Prostate gland (tissue), 2 donors: ENCODE data around the gene GPRC5D.

Experiments
- POLR2A ChIP-seq: fragments of 450-650 bp; IDR thresholded peaks from one replicate; pipeline ENCODE4 v1.6.1; 2016; ENCODE audit warnings: antibody characterized with exemption, mild to moderate bottlenecking
- POLR2AphosphoS5 ChIP-seq: sonication (generic); formaldehyde crosslinking; IDR thresholded peaks from one replicate; pipeline ENCODE4 v1.6.1; 2017; ENCODE audit warnings: antibody characterized with exemption
- TF ChIP-seq, protein P1 (sequence below), 4 experiments: fragments of 200-600 bp in 2 of 4; fragments of 450-650 bp in 2 of 4; sonication (generic) in 2 of 4; IDR thresholded peaks; 1 replicate in 3 of 4; 2 replicates in 1 of 4; pipeline ENCODE4 v1.5.1; 2016 to 2019; ENCODE audit warnings: antibody characterized with exemption in 4 of 4, mild to moderate bottlenecking in 2 of 4, moderate library complexity in 2 of 4

DNA sequence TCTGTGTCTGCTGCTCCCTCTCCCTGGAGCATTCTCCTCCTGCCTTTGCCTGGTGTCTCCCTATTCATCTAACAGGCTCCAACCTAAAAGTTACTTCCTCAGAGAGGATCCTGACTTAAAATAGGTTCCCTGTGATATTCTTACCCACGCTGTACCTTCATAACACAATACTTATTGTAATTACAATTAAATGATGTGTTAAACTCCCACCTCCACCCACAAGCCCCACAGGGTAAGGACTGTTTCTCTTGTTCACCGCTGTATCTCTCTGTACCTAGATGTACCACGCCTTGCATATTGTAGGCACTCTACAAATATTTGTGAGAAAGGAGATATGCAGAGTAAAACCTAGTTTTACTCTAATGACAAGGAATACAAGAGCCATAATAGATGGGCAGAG lies 43.1 kb upstream of the GPRC5D start:
- TF ChIP-seq, protein P1, sequence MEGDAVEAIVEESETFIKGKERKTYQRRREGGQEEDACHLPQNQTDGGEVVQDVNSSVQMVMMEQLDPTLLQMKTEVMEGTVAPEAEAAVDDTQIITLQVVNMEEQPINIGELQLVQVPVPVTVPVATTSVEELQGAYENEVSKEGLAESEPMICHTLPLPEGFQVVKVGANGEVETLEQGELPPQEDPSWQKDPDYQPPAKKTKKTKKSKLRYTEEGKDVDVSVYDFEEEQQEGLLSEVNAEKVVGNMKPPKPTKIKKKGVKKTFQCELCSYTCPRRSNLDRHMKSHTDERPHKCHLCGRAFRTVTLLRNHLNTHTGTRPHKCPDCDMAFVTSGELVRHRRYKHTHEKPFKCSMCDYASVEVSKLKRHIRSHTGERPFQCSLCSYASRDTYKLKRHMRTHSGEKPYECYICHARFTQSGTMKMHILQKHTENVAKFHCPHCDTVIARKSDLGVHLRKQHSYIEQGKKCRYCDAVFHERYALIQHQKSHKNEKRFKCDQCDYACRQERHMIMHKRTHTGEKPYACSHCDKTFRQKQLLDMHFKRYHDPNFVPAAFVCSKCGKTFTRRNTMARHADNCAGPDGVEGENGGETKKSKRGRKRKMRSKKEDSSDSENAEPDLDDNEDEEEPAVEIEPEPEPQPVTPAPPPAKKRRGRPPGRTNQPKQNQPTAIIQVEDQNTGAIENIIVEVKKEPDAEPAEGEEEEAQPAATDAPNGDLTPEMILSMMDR (IDR thresholded peaks at IDR 0.05) = no peak
- no peak for TF ChIP-seq POLR2A
- no peak for TF ChIP-seq POLR2AphosphoS5
